B cell (primary cell): ENCODE data around the gene PLA2G4F. TPM values are rescaled to one million over a fixed set of nuclear protein-coding genes. Genes with fewer than 3 reads are reported as not detected.

ENCODE experiments used
- ATAC-seq: fragments of 200-7000 bp; cut with Tn5 transposase; one replicate; pipeline ENCODE4 v1.10.0; 2021; ENCODE audit warnings: low read depth, mild to moderate bottlenecking, moderate number of reproducible peaks, moderate library complexity
- CTCF ChIA-PET: fragments of 350-600 bp; sonication (Branson Sonifier 250); formaldehyde crosslinking; loops from one replicate; lab custom pipeline; 2021; ENCODE audit warnings: antibody characterized with exemption, inconsistent platforms; lab: Charles Lee
- POLR2A ChIA-PET: fragments of 350-600 bp; sonication (Branson Sonifier 250); formaldehyde crosslinking; loops from one replicate; lab custom pipeline; 2021; ENCODE audit warnings: antibody characterized with exemption; lab: Charles Lee
- DNase-seq: peaks from one replicate; pipeline ENCODE4 v3.0.0; 2013
- H2AFZ ChIP-seq: 2 replicates; pipeline ENCODE4 v1.6.1; 2012; ENCODE audit warnings: mild to moderate bottlenecking, low read depth, low read length; ENCODE audit not compliant: insufficient read depth, poor library complexity, severe bottlenecking
- H3K27ac ChIP-seq, 2 donors: 1 replicate in 1 of 2; 2 replicates in 1 of 2; pipeline ENCODE4 v1.5.1; 2012 to 2013; ENCODE audit warnings: low read length in 2 of 2, mild to moderate bottlenecking in 2 of 2, moderate library complexity in 1 of 2
- H3K27me3 ChIP-seq, 4 experiments: fragments of 200-600 bp in 1 of 4; sonication (generic) in 1 of 4; replicated peaks in 1 of 4; 1 replicate in 2 of 4; 2 replicates in 2 of 4; pipeline versions ENCODE4 v1.6.1 to v1.7.0; 2013 to 2016; ENCODE audit warnings: low read length in 3 of 4, mild to moderate bottlenecking in 2 of 4, mixed read lengths in 1 of 4, moderate library complexity in 1 of 4; ENCODE audit not compliant: insufficient read depth in 4 of 4, control insufficient read depth in 3 of 4; ENCODE audit errors: control extremely low read depth in 1 of 4
- H3K36me3 ChIP-seq, 2 experiments: replicated peaks in 1 of 2; 1 replicate in 1 of 2; 2 replicates in 1 of 2; pipeline versions ENCODE4 v1.6.1 to v1.7.1; 2013; ENCODE audit warnings: low read length in 1 of 2; ENCODE audit not compliant: insufficient read depth in 2 of 2, control insufficient read depth in 1 of 2; ENCODE audit errors: control extremely low read depth in 1 of 2, extremely low read depth in 1 of 2
- H3K4me1 ChIP-seq, 2 donors: fragments of 200-600 bp in 1 of 2; sonication (generic) in 1 of 2; 1 replicate in 1 of 2; 2 replicates in 1 of 2; pipeline versions ENCODE4 v1.5.1 to v1.6.1; 2013 to 2017; ENCODE audit warnings: low read length in 2 of 2; ENCODE audit not compliant: control insufficient read depth in 2 of 2, insufficient read depth in 2 of 2
- H3K4me2 ChIP-seq: replicated peaks from 2 replicates; pipeline ENCODE3; 2012; ENCODE audit warnings: mild to moderate bottlenecking, low read depth, low read length; ENCODE audit not compliant: poor library complexity, severe bottlenecking
- H3K4me3 ChIP-seq, 5 experiments: fragments of 200-600 bp in 1 of 5; sonication (generic) in 1 of 5; 1 replicate in 3 of 5; 2 replicates in 2 of 5; pipeline versions ENCODE4 v1.5.1 to v1.7.0; 2011 to 2016; ENCODE audit warnings: low read length in 4 of 5, mild to moderate bottlenecking in 4 of 5, low read depth in 2 of 5, control low read depth in 1 of 5, moderate library complexity in 1 of 5; ENCODE audit not compliant: insufficient read depth in 1 of 5; ENCODE audit errors: control extremely low read depth in 1 of 5, extremely low read depth in 1 of 5
- H3K79me2 ChIP-seq: fragments of 200-600 bp; sonication (generic); one replicate; pipeline ENCODE4 v1.6.0; 2016; ENCODE audit warnings: low read length; ENCODE audit not compliant: control insufficient read depth, insufficient read depth
- H3K9ac ChIP-seq: fragments of 200-600 bp; sonication (generic); 2 replicates; pipeline ENCODE4 v1.6.1; 2017; ENCODE audit warnings: mild to moderate bottlenecking, low read length, moderate library complexity
- H3K9me3 ChIP-seq, 3 donors: one replicate each; pipeline versions ENCODE4 v1.6.1 to v1.7.1; 2013; ENCODE audit warnings: low read length in 2 of 3; ENCODE audit not compliant: control insufficient read depth in 2 of 3, insufficient read depth in 1 of 3; ENCODE audit errors: control extremely low read depth in 1 of 3
- H4K20me1 ChIP-seq: 2 replicates; pipeline ENCODE4 v1.6.0; 2012; ENCODE audit warnings: mild to moderate bottlenecking, low read length; ENCODE audit not compliant: insufficient read depth, control insufficient read depth, poor library complexity, severe bottlenecking
- H3K27ac Mint-ChIP-seq: one replicate; pipeline ENCODE4 v1.8.0; 2021; ENCODE audit warnings: mixed read lengths
- H3K27me3 Mint-ChIP-seq: one replicate; pipeline ENCODE4 v1.8.0; 2021; ENCODE audit warnings: mixed read lengths
- H3K4me1 Mint-ChIP-seq: one replicate; pipeline ENCODE4 v1.8.0; 2021; ENCODE audit warnings: mixed read lengths
- H3K4me3 Mint-ChIP-seq: one replicate; pipeline ENCODE4 v1.8.0; 2021; ENCODE audit warnings: mixed read lengths
- H3K9me3 Mint-ChIP-seq: one replicate; pipeline ENCODE4 v1.8.0; 2022; ENCODE audit warnings: mixed read lengths; ENCODE audit not compliant: insufficient read depth
- EZH2 ChIP-seq: IDR thresholded peaks from 2 replicates; pipeline ENCODE4 v1.6.1; 2012; ENCODE audit warnings: borderline replicate concordance, low read depth, mild to moderate bottlenecking, moderate library complexity, low read length; ENCODE audit not compliant: insufficient read depth, poor library complexity, severe bottlenecking
- WGBS: methylation state at CpG from one replicate; pipeline ENCODE4 v1.1.5; 2013; ENCODE audit warnings: missing lambda C conversion rate; ENCODE audit not compliant: insufficient coverage; 5-methylcytosine and 5-hydroxymethylcytosine counted together
- intact Hi-C: fragments of 100-400 bp; cut with micrococcal nuclease; formaldehyde crosslinking; loops from one replicate; pipeline ENCODE4 v1.10.0; 2022
- polyA plus RNA-seq: library from polyadenylated mRNA; depleted of rRNA; stranded (reverse); fragments of >200 nt; gene quantifications from 2 replicates; pipeline ENCODE4 v1.2.3, GENCODE V29; 2012
- total RNA-seq, 2 donors: library from RNA; stranded (reverse); fragments of 120-200 nt in 1 of 2; gene quantifications; 1 replicate in 1 of 2; 2 replicates in 1 of 2; pipeline versions ENCODE4 v1.2.3 to v1.2.4, GENCODE V29; 2013 to 2022
- TF ChIP-seq, protein P1 (sequence below): fragments of 200-600 bp; IDR thresholded peaks from one replicate; pipeline ENCODE4 v1.8.0; 2022; ENCODE audit warnings: antibody characterized with exemption, mild to moderate bottlenecking

The PLA2G4F gene
- total and polyA plus RNA-seq, 2 donors (not counting 1 experiment from before 2014, with no cell fraction given) = not detected

DNA sequence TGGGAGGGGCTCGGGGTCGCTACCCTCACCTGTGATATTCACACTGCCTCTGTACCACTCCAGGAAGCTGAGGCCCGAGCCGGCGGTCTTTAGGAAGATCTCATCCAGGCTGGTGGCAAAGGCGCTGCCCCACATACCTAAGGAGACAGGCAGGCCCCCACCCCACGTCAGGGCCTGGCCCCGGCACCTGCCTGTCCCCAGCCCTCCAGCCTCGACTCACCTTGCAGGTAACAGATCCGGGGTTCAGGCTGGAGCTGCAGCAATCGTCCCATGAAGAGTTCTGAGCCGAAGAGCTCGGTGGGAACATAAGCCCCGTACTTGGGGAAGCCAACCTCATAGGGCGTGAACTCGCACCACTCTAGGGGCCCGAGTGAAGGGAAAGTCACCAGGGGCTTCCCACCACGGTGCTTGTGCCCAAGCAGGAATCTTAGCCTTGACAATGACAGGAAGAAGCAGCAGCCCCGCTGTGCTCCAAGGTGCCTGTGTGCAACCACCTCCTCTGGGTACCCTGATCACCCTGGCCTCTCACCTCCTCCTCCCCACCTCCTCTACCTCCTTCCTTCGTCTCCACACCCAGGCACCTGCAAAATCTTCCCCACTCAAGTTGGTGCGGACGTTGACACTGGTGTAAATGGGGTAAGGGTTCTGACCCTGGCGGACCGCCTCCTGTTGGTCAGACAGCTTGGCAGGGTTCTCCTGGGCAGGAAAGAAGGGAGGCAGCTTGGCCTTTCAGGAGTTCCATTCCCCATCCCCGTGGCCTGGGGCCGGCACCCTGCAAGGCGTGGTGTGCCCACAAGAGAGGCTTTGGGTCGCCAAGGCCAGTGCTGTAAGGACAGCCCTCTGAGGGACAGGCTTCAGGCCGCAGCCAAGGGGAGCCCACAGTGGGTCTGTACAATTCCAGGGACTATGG, 10.6 kb downstream of the PLA2G4F start:
- Histone ChIP-seq H2AFZ (no peak overlapping the region), H3K79me2 (no peaks in the 10 kb centered on the region), H4K20me1 (no peaks in the 10 kb centered on the region), H3K4me1 (no peaks in the 10 kb centered on the region), H3K36me3 (no peaks in the 10 kb centered on the region), H3K9me3 (no peaks in the 10 kb centered on the region), H3K27me3 (peaks cover 0 to 6% (median 0%) of the 10 kb centered on the region in 4 experiments), H3K27ac (no peak overlapping the region), H3K9ac (no peak overlapping the region), H3K4me3 (no peak overlapping the region), H3K4me2 (no peak overlapping the region)
- ChIA-PET POLR2A (no interaction called here), CTCF (interaction anchor here (0.6 to 0.9 kb wide), 2 partner anchors 13 to 39 kb away, joined by 3 read pairs; no protein-coding TSS in a partner anchor)
- ATAC-seq (no peak), DNase-seq (no peak)
- intact Hi-C loops = no loop called here
- no peak overlapping the region for H3K27ac Mint-ChIP-seq
- no peaks in the 10 kb centered on the region for H3K4me1 Mint-ChIP-seq
- TF ChIP-seq, protein P1, sequence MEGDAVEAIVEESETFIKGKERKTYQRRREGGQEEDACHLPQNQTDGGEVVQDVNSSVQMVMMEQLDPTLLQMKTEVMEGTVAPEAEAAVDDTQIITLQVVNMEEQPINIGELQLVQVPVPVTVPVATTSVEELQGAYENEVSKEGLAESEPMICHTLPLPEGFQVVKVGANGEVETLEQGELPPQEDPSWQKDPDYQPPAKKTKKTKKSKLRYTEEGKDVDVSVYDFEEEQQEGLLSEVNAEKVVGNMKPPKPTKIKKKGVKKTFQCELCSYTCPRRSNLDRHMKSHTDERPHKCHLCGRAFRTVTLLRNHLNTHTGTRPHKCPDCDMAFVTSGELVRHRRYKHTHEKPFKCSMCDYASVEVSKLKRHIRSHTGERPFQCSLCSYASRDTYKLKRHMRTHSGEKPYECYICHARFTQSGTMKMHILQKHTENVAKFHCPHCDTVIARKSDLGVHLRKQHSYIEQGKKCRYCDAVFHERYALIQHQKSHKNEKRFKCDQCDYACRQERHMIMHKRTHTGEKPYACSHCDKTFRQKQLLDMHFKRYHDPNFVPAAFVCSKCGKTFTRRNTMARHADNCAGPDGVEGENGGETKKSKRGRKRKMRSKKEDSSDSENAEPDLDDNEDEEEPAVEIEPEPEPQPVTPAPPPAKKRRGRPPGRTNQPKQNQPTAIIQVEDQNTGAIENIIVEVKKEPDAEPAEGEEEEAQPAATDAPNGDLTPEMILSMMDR = no peak
- TF ChIP-seq EZH2 = no peak
- 91% methylated on average over 27 of the region's 29 CpGs for WGBS
- no peaks in the 10 kb centered on the region for H3K9me3 Mint-ChIP-seq
- no peak overlapping the region for H3K4me3 Mint-ChIP-seq
- peaks cover 4% of the 10 kb centered on the region for H3K27me3 Mint-ChIP-seq

DNA sequence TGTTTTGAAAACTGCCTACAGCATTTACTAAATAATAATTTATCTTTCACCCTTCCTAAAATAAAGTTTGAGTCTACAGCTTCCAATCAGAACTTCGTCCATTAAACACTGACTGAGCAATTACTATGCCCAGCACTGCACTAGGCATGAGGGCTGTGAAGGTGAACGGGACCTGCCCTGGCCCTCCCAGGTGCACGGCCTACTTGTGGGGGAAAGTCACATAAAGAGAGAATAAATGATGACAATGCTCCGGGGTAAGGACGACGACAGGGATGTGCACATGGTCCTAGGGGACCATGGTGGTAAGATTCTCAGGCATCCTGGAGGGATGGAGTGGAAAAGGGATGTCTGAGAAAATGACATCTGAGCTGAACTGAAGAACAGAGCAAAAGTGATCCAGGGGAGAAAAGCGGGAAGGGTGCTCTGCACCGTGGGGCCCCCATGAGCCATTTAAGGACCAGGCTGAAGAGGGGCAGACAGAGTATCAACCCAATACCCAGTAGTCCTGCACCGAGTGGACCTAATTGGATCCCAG, 11.5 kb downstream of the PLA2G4F start:
- Histone ChIP-seq H4K20me1 (no peaks in the 10 kb centered on the region), H3K4me3 (no peak overlapping the region), H3K27ac (no peak overlapping the region), H3K9ac (no peak overlapping the region), H2AFZ (no peak overlapping the region), H3K27me3 (peaks cover 0 to 6% (median 0%) of the 10 kb centered on the region in 4 experiments), H3K79me2 (no peaks in the 10 kb centered on the region), H3K4me1 (no peaks in the 10 kb centered on the region), H3K9me3 (no peaks in the 10 kb centered on the region), H3K4me2 (no peak overlapping the region), H3K36me3 (no peaks in the 10 kb centered on the region)
- DNase-seq (no peak), ATAC-seq (no peak)
- no peak for TF ChIP-seq EZH2
- TF ChIP-seq, protein P1 = no peak
- Mint-ChIP-seq H3K27me3 (peaks cover 4% of the 10 kb centered on the region), H3K4me3 (no peak overlapping the region), H3K9me3 (no peaks in the 10 kb centered on the region), H3K27ac (no peak overlapping the region), H3K4me1 (no peaks in the 10 kb centered on the region)
- 90% methylated on average over 8 of the region's 9 CpGs for WGBS
- POLR2A ChIA-PET = no interaction called here
- intact Hi-C loops = no loop called here
- CTCF ChIA-PET = interaction anchor here (0.9 kb wide), 1 partner anchor 12 kb away, joined by 3 read pairs; no protein-coding TSS in a partner anchor
